Fibroblast of peridontal ligament (primary cell): ENCODE data around the gene GRIP2.

ENCODE experiments used
- DNase-seq: peaks from one replicate; pipeline ENCODE4 v3.0.0-alpha.2; 2010; ENCODE audit errors: extremely low read depth

Gene GRIP2

GRCh38 chr3:14561051-14561960, 21.2 kb upstream of the GRIP2 start:
- peak; percentile 8 for DNase-seq

DNA sequence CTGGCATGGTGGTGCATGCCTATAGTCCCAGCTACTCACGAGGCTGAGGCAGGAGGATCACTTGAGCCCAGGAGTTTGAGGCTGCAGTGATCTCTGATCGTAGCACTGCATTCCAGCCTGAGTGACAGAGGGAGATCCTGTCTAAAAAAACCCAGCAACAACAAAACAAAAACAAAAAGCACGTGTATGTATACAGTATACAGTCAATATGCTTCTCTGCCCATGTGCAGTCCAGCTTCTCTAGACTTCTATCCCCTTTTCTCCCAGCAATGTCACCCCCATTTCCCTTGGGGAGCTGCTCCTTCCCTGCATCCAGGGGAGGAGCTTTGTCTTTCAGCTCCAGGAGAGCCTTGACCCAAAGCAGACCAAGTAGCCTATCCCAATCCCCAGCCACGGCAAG, 20.0 kb upstream of the GRIP2 start:
- no peak for DNase-seq

DNA sequence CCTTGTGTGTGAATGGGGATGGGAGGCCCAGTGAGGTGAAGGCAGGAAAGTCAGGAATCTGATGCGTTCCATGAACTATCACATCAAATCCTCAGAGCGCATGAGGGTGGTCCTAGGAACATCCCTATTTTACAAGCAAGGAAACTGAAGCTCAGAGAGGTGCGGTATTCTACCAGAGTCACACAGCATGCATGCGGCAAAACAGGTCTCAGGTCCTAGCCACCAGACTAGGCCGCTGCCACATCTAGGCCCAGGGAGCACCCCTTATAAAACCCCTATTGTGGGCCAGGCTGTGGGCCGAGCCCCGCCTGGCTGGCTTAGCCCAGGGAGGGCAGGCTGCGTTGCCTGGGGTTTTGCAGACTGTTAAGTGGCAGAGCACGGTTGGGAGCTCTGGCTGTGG, 17.9 kb upstream of the GRIP2 start:
- DNase-seq = no peak

GRCh38 chr3:14555835-14556234, 15.7 kb upstream of the GRIP2 start:
- DNase-seq = no peak

DNA sequence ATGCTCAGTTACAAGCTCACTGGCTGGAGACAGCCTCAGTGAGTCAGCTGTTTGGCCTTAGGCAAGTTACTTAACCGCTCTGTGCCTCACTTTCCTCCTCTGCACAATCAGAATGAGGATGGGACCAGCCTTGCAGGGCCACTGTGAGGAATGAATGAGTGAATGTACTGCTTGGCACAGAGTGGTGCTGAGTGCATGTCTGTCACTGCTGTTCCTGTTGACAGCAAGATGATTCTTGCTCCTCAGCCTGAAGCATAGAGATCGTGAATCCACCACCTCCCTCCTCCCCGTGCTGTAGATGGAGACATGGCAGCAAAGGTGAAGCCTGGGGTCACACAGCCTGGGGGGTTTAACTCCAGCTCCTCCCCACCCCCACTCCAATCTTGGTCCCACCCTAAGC, 14.6 kb upstream of the GRIP2 start:
- DNase-seq = no peak

- DNase-seq = no peak
Observed at GRCh38 chr3:14553871-14554270, 13.7 kb upstream of the GRIP2 start.

DNA sequence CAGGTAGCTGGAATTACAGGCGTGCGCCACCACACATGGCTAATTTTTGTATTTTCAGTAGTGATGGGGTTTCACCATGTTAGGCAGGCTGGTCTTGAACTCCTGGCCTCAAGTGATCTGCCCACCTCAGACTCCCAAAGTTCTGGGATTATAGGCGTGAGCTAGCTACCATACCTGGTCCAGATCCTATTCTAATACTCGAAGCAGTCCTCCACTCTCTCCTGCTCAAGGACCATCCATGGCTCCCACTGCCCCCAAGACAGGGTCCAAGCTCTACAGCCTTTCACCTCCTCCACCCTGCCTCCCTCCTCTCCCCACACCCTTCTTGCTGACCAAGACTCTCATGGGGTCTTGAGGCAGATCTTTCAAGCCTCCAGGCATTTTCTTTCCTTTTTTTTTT, 12.6 kb upstream of the GRIP2 start:
- no peak for DNase-seq

- no peak for DNase-seq
Observed at GRCh38 chr3:14552041-14552648, 12.0 kb upstream of the GRIP2 start.

DNA sequence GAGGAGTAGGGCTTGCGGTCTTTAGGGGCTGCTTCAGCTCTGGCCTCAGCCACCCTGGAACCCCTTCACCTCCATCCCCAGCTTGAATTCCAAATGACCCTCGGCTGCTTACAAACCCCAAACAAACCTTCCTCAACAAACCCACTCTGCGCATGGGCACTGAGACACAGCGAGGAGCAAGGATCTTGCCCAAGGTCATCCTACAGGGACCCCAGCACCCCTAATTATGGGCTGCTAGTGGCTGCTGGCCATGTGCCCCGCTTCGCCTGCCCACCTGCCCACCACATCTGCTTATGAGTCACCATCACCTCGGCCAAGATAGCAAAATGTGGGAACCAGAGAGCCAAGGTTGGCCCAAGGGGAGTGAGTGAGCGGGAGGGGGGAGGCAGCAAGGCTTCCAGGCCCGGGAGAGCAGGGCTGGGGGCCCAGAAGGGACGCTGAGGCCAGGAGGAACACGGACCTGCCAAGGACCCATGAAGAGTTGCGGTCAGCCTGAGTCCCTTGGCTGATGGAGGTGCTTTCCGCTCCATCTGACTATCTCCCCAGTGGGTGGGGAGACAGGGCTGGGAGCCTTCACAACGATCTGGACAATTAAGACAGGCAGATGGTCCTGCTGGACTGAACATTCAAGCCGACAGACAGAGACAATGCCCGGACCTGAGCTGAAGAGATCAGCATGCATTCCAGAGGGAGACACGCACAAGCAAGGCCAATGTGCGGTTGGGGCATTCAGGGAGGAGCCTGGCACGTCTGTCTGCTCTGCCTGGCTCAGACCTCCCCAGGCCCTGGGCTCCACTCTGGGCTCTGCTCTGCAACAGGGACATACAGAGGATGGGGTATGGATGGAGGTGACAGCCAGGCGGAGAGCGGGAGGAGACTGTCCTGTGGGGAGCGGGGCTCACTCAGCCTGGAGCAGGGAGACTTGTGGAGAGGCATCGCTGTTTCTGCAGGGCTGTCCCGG, 10.8 kb upstream of the GRIP2 start:
- DNase-seq = no peak

GRCh38 chr3:14550181-14550580, 10.0 kb upstream of the GRIP2 start:
- no peak for DNase-seq

DNA sequence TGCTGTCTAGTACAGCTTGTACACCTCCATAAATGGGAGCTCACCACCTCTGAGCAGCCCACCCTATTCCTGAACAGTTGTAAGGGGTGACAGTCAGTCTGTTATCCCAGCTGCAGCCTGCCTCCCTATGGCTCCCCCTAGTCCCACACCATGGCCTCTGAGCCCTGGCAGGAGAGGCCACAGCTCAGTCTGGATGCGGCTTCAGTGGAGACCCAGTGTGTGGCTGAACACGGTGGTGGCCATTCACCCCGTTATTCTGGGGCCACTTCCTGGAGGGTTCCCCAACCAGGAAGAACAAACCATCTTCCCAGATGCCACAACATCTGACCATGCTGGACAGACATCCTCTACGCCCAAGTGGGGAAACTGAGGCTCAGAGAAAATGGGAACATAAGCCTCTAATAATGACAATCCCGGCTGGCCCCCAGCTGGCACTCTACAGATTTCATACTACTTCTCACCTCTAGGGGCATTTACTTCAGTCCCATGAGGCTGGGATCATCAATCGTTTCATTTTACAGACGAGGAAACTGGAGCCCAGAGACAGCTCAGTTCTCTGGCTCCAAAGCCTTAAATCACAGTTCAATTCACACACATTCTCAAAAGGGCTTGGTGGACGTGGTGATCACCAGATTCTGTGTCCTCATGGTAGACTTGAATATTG, 9.2 kb upstream of the GRIP2 start:
- no peak for DNase-seq

- peak; percentile 55 for DNase-seq
Observed at GRCh38 chr3:14548321-14548729, 8.2 kb upstream of the GRIP2 start.

DNA sequence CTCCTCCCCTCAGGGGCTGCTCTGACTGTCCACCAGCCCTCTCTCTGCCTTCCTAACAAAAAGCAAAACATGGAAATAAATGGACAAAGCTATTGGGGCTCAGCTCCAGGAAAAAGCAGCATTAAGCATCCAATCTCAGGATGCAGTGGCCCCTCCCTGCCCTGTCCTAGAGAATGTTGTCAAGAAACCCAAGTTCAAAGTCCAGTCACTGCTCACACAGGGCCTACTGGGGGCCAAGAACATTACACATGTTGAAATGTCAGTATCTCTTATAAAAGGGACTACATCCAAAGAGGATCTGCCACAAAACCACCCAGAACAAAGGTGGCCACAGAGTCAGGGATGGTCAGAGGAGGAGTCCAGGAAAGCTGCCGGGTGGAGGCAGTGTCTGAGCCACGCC, 7.6 kb upstream of the GRIP2 start:
- no peak for DNase-seq

GRCh38 chr3:14546041-14546440, 5.9 kb upstream of the GRIP2 start:
- DNase-seq = no peak

DNA sequence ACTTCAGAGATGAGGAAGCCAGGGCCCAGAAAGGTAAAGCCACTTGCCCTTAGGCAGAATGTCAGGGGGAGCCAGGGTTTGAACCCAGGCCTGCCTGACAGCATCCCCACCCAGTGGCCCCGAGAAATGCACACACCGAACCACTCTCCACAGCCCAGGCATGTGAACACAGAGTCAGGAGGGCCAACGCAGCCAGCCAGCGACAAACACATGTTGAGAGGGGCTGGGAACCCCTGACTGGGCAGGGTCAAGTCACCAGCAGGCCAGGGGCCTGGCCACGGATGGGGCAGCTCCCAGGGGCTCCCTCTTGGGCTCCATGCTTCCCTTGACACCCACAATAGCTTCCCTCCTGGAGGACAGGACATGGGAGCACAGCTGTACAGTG, 5.1 kb upstream of the GRIP2 start:
- no peak for DNase-seq

GRCh38 chr3:14544282-14545250, 4.4 kb upstream of the GRIP2 start:
- no peak for DNase-seq

GRCh38 chr3:14543446-14543845, 3.3 kb upstream of the GRIP2 start:
- DNase-seq = no peak

DNA sequence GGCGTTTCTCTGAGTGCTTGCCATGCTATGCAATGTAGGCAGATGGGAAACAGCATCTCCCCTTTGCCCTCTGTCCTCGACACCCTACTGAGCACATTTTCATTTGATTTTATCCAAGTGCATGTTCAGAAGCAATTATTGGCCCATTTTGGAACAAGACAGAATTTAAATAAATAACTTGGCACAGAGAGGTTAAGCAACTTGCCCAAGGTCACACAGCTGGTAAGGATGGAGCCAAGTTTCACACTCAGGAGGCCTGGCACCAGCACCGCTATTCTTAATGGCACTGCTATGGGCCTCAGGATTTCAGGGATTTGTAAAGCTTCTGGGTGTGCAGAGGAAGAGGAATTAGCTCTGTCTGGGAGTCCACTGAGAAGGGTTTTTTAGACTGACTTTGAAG, 2.5 kb upstream of the GRIP2 start:
- DNase-seq = no peak

DNA sequence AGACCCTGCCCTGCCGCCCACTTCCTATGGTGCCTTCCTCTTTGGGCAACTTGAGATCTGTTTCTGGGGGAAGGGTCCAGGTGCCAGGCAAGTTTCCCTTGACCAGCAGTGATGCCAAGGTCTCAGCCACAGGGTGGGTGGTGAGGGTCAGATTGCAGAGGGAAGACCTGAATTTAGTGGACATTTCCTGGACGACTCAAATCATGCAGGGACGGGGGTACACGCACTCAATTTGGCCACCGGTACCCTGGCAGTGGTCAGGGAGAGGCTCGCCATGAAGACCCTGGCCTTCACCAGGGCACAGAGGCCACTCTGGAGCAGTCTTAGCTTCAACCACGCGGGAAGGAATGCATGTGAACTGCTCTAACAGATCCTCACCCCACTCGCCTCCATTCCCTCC, 1.5 kb upstream of the GRIP2 start:
- no peak for DNase-seq

- DNase-seq = no peak
Observed at GRCh38 chr3:14540821-14541385, 761 bp upstream of the GRIP2 start.
